HG03571 (cell line): ENCODE results near the gene MRPL9.
"Not testable (repeated sequence)": the region's sequence is repeated elsewhere in the genome, so short reads cannot be mapped to it uniquely, and the experiment has no call there.

Experiments
- ATAC-seq: cut with Tn5 transposase; IDR thresholded peaks from one replicate; pipeline ENCODE4 v1.9.1; 2021; ENCODE audit not compliant: unreplicated experiment

MRPL9 gene

GRCh38 chr1:151737026-151737425 is 26.3 kb downstream of the MRPL9 start:
- ATAC-seq: no peak

DNA sequence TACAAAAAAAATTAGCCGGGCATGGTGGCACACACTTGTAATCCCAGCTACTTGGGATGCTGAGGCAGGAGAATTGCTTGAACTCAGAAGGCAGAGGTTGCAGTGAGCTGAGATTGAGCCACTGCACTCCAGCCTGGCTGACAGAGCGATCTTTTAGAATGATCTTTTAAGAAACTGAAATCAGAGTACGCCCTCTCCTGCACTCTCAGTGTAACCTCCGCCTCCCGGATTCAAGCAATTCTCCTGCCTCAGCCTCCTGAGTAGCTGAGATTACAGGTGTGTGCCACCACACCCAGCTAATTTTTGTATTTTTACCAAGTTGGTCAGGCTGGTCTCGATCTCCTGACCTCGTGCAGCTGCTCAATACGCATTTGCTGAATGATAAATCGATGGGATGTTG is 29.3 kb downstream of the MRPL9 start:
- ATAC-seq: not testable (repeated sequence)

DNA sequence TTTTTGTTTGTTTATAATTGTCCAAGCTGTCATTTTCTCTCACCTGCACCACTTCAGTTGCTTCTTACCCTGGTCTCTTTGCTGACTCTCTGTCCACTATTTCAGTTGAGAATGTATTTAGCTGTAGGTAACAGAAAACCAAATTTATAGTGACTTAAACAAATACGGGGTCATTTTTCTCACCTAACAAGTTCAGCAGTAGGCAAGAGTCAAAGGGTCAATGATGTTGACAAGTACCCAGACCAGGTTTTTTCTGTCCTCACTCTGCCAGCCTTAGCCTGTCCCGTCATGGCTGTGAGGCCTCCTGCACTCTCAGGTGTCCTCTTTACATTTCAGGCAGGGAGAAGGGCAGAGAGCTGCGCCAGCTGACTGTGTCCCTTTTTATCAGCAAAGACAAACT is 30.2 kb downstream of the MRPL9 start:
- no peak for ATAC-seq

GRCh38 chr1:151729966-151730291 is 33.4 kb downstream of the MRPL9 start:
- no peak for ATAC-seq

DNA sequence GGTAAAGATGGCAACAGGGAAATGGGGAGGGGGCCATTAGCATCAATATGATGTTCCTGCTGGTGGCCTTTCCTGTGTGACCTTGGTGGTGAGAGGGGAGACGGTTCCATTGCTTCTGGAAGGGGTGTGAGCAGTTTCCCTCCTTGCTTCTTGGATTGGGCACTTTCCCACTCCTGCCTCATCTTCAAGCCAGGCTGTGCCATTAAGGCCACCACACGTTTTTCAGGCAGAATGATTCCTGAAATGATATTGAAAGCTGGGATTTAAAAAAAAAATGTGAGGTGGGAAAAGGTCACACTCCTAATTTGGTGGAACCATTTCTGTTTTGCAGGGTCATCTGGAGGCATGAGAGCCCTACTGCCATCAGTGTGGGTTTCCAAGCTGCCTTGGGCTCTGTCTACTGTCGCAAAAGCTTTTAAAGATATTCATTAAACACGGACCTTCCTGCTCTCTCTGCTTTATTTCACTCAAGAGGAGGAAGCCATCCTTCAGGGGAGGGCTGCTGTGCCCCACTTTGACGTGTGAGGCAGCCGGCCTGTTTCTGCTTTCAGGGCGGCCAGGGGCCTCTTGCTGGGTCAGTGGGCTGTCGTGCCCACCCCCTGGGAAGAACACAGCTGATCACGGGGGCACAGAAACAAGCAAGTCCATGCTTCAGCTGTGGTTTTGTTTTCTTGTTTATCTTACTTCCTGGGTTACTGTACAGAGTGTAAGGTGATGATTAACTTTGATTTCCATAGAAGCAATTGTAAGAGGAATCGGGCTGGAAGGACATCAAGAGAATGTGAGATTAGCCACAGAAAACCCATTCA is 33.9 kb downstream of the MRPL9 start:
- ATAC-seq: no peak

DNA sequence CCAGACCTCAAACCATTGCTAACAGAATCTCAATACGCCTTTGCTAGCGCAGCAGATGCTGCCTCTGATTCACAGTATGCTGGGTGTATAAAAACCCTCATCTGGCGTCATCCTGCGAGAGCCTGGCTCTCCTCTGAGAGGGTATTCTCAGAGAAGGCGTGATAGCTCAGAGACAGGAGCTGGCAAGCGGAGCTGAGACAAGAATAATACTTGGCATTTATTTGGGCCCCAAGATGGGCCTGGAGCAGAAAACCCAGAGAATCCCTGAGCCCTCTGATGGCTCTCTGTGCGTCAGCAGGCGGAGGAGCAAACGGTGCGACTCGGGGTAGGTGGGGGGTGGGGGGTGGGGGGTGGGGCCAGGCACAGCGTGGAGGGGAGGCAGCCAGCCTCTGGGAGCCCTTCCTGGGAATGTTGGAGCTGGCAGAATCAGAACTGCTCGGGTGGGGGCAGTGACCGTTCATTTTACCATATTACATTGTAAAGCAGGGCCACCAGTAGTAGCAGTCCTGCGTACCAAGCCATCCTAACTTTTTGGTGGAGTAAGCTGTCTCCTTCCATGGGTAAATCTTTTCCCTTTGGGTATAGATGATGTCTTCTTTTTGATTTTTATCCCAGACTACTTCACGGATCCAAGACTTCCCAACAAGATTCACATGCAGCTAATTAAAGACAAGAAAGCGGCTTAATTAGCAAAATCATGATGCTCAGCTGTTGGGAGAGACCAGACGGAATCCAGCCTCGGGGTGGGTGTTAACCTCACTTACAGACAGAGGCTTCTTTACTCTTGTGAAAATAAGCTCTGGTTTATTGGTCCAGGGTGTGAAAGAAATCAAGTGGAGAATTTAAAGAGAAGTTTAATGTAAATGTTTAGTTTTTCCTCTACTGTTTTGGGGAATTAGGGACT is 34.9 kb downstream of the MRPL9 start:
- no peak for ATAC-seq

GRCh38 chr1:151723726-151724370 is 39.4 kb downstream of the MRPL9 start:
- ATAC-seq: no peak

DNA sequence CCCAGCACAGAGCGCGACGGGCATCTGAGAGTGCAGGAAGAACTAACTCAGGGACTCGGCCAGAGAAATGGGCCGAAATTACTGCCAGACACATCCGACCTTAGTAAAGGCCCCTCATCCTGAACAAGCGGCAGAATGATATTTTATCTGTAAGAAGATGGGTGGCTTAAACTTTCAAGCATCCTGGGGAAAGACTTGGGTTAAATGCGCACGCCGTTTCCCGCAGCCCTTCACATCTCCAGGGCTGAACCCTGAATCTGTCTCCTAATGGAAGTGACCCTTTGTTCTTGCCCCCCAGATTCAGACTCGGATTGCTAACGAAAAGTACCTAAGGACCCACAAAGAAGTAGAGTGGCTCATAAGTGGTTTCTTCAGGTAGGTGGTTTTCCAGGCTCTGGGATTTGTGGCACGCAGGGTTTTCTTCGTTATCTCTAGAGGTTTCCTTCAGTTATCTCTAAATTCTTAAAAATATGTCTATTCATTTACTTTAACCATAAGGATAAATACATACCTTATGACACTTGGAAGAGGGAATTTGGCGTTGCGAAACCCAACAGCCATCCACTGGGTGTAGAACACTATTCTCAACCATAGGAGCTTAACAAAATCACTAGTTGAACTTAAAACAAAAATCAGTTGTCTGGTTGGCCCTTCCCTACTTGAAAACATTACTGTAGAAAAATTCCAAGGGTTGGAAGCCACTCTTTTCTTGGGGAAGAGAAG is 41.3 kb downstream of the MRPL9 start:
- ATAC-seq: no peak

- ATAC-seq: no peak
These were observed 42.1 kb downstream of the MRPL9 start, which contains the start of gene RIIAD1 for GRCh38 chr1:151720974-151721787. TSS of gene RIIAD1 (plus strand) at chr1:151721522. CDS start at chr1:151721537, 15 bp downstream.

GRCh38 chr1:151720554-151720953 is 42.7 kb downstream of the MRPL9 start:
- no peak for ATAC-seq

- no peak for ATAC-seq
These were observed 43.2 kb downstream of the MRPL9 start for GRCh38 chr1:151720125-151720524.

DNA sequence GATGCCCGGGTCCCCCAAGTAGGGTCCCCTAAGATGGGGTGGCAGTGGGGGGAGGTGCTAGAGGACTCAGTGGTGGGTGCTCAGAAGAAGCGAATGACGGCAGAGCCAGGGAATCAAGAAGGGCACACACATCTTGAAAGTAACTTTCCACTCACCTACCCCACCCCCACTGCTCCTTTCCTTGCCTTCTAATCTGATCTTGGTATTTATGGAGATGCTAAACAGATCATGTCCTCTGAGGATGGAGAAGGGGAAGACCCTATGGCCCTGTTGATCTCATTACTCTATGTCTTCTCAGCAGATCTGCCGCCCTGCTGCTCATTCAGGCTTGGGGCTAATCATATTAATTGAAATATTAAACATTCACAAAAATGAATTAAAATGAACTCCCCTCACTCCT is 44.6 kb downstream of the MRPL9 start:
- no peak for ATAC-seq

GRCh38 chr1:151718011-151718431 is 45.3 kb downstream of the MRPL9 start:
- ATAC-seq: no peak

DNA sequence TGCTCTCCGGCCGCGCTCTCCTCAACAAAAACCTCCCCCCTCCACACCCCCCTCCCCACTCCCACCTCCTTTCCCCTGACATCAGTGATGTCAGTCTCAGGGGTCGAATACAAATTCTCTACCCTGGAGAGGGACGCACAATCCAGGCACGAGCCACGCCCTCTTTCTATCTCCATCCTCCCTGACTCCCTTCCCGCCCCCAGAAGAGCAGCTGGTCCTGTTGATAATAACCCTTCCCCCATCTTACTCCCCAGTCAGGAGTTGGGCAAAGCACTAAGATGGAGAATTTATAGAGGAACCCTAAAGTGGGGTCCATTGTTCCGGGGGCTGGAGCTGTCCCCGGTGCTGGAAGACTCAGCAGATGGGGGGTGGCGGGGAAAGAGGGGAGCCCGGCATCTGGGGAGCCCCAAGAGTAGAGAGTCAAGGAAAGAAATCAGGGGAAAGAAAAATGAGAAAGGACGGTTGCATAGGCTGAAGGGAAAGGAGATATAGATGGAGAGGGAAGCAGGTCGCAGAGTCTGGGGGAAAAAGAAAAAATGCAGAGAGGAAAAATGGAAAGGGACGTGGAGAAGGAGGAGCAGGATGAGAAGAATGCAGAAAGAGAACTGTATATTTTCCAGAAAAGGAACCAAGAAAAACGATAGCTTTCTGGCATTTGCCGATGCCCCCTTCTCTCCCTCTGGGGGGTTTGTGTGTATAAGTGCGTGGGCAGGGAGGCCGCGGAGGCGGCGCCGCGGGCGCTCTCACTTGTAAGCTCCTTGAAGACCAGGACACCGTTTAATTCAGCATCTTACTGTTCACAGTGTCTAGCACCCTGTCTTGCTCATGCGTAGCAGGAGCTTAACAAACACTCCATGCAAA is 46.3 kb downstream of the MRPL9 start, which contains the start of gene CELF3:
TSS of gene CELF3 (minus strand) at position 33 of the 861 bp plus-strand sequence. CDS start 783 bp downstream, outside the sequence.
- no peak for ATAC-seq

DNA sequence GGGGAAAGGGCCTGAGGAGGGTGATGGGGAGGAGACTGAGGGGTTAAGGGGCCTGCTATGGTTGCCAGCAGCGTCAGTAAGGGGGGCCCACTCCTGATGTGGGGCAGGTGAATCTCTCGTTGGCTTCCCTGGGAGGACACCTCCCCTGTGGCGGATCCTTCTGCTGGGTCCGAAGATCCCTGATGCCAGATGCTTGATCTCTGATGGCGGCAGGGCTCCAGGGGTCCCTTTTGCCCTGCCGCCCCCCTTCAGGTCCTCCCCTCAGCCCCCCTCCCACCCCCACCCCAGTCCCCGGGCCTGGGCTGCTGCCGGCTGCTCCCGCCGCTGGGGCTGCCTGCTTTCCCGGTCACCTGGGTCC is 46.9 kb downstream of the MRPL9 start:
- no peak for ATAC-seq

GRCh38 chr1:151715726-151716404 is 47.4 kb downstream of the MRPL9 start:
- no peak for ATAC-seq

DNA sequence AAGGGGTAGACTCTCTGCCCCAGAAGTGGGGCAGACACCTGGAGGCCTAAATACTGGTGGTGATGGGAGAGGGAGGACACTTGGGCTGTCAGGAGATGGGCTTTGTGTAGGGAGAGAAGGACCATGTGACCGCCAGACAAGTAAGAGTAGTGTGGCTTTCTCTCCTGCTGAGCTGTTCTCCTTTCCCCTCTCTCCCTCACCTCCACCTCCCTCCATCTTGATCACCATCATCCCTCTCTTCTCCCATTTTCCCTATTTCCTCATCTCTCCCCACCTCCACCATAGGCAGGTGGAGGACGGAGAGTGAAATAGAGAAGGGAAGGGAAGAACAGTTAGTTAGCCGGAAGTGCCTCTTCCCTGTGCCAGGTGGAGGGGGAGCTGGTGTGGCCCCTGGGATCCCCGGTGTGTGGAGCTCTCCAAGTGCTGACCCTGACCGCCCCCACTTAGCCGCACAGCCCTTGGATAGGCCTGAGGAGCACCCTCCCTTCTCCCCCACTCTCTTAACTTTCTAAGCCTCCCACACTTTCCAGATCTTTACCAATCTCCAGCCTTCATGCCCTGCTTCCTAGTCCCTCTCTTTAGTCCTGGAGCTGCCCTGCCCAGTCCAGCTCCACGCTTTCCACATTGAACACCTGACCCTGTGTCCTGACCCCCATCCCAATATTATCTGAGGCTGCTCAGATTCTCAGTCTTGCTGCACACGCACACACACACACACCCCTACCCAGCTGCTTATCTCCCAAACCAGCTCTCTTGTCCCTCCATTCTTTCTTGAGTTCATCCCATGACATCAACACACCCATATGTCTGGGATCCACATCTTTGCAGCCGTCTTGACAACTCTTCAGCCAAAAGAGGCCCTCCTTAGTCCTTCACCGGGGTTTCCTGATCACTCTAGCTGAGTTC is 48.2 kb downstream of the MRPL9 start:
- no peak for ATAC-seq
